ENCODE measurements around the gene C1QTNF8.

The C1QTNF8 gene, protein sequence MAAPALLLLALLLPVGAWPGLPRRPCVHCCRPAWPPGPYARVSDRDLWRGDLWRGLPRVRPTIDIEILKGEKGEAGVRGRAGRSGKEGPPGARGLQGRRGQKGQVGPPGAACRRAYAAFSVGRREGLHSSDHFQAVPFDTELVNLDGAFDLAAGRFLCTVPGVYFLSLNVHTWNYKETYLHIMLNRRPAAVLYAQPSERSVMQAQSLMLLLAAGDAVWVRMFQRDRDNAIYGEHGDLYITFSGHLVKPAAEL

DNA sequence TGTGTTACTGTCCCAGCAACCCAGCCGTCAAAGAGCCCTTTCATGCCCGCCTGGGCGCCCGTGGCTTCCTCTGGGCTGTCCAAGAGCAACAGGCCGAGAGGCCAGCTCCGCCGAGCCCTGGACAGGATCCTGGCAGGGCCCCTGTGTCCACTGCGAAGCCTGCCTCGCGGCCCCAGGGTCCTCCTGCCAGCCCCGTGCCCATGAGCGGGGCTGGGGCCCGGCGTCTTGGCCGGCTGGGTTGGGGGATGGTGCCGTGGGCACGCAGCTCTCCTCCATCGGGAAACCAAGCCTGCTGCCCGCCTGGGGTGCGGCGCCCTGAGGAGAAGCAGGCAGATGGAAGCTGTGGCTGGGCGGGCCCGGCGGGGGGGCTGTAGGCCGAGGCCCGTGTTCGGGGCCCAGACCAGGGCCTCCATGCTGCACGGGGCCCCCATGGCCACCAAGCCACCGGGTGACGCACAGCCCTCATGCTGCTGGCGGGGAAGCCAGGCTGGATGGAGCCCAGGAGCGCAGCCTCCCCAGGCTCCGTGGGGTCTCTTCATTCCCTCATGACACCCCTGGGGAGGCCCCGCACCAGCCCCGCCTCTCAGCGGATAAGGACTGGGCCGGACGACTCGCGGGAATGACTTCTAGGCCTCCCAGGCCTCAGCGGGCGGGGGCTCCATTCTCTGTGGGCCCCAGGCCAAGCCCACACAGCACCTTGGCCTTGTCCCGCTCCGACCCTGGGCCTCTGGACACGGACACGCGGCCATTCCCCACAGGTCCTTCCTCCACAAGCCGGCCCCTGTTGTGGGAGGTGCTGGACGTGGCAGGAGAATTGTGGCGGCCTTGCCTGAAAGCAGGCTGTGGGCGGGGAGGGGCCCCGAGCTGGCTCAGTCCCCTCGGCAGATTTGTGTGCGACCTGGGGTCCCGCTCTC is at the start of gene C1QTNF8:
Gene C1QTNF8 (minus strand): TSS at position 76 of the 914 bp plus-strand sequence. CDS start 1,322 bp downstream, outside the sequence.
- no peak for DNase-seq (ENCODE audit: low spot score)

DNA sequence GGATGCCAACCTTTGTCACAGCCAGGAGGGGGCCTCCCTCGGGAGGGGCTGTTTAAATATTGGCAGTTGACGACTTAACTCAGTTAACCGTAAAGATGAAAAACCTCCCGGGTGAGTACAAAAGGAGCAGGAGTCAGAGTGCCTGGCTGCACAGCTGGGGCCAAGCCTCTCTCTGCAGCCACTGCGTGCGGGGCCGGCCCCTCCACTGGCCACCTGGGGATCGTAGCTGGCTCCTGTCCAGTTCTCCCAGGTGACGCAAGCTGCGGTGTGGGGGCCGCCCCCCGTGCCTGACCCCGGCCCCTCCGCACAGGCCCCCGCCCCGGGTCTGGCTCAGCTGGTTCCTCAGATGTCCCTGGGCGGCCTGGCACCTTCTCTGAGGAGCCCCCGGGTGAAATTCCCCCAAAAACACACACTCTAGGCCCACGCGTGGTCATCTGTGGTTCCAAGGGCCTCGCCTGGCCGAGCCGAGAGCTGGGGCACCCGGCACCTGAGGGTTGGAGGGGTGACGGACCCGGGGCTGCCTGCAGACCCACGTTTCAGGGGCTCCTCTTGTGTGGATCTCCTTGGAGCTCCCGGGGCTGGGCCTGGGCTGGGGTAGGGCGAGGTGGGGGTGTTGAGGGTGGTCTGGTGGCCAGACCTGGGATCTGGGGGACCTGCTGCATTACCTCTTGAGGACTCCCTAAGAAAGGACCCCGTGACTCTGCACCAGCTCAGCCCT is 49.5 kb upstream of the C1QTNF8 start:
- DNase-seq (ENCODE audit: low spot score), result no peak

DNA sequence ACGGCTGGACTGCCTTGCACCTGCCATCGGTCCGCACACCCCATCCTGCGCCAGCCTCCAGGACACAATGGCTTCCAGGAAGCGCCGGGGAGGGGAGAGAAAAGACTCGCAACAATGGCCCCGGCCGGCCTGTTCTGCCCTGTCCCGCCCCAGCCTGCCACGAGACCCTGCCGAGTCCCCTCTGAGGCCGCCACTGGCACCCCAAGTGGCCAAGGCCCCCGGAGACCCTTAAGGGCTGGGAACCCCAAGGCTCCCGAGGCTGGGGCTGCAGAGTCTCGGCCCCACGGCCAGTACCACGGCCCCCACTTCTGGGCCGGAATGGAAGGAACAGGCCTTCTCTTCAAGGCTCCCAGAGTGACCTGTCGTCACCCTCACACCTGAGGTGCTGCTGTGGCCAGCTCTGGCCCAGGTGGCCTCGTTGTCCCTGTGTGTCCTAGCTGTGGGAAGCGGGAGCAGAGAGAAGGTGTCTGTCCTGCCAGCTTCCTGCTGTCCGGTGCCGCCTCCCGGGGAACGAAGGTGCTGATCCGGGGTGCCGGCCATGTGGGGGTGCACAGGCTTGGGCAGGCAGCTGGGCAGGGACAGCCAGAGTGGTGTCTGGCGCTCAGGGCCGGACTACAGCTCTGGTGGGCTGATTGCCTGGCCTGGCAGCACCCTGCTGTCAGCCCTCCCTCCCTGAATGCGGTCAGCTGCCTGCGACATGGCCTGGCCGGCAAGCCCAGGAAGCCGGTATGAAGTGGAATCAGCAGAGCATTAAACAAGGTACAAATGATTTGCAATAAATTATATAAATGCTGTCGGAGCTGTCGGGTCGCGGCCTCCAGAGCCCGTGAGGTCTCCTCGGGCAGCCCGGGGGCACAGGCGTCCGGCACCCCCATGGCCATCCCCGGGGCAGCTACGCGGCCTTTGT is 48.7 kb upstream of the C1QTNF8 start:
- no peak for DNase-seq (ENCODE audit: low spot score)

DNA sequence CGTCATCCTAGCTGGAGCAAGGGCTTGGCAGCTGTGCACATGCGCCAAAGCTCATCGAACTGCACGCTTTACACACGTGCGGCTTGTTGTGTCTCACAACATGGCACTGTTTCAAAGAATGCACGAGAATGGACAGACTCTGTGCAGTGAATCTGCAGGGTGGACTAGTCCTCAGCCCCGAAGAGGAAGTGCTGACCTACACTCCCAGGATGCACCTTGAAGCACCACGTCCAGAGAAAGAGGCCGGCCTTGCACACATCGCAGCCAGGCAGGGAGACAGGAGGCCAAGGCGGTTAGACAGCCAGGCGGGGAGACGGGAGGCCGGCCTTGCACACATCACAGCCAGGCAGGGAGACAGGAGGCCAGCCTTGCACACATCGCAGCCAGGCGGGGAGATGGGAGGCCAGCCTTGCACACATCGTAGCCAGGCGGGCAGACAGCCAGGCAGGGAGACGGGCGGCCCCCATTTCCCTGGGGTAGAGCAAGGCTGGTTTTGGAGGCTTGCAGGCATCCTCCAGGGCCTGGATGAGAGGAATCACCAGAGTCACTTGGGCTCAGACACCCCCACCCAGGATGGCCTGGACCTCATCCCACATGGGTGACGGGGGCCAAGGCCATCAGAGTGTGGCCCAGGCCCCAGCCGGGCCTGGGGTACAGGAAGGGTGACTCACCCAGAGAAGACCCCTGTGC is 47.9 kb upstream of the C1QTNF8 start:
- no peak for DNase-seq (ENCODE audit: low spot score)

DNA sequence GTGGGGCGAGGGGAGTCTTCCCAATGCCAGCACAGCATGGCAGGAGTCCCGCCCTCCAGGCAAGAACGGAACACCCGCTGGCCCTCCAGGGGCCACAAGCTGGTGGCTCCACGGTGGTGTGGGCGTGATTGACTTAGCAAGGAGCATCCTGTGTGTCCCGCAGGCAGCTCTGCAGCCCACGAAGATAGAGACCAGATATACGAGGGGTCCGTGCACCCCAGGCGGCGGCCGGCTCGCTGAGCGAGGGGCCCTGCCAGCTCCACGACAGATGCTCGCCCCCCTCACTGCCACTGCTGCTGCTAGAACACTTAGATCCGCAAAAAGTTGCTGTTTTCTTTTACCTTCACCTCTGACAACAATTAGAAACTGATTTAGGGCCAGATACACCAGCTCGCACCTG is 46.9 kb upstream of the C1QTNF8 start:
- DNase-seq (ENCODE audit: low spot score), result no peak

DNA sequence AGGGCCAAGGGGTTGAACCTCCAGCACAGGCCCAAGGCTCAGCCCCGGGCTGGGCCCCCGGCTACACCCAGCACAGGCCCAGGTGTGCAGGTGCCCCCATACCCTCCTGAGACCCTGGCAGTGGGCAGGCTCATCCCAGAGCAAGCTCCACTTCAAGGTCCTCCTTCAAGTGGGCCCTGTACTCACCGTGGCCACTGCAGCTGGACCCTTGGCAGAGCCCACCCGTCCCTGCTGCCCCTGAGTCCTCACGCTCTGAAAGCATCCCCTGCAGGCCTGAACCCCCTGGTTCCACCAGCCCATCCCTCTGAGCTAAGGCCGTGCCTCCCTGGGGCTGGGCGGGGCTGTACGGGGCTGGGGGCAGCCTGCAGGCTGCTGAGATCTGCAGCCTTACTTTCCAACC is 45.7 kb upstream of the C1QTNF8 start:
- no peak for DNase-seq (ENCODE audit: low spot score)

DNA sequence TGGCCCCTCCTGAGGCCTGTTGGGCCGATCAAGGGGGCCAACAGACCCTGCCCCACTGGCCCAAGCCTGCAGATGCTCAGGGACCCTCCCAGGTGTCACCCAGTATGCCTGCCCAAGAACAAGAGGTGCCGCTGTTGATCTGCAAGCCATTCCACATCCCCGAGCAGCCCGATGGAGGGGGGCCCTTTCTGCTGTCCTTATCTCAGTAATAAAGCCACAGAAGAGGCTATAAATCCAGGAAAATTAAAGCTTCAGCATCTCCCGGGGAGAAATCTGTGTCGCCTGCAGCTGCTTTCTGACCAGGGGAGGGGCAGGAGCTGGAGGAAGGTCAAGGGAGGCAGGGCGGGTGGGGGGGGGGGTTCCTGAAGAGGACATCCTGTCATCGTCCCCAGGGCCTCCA is 45.1 kb upstream of the C1QTNF8 start:
- DNase-seq (ENCODE audit: low spot score), result no peak

DNA sequence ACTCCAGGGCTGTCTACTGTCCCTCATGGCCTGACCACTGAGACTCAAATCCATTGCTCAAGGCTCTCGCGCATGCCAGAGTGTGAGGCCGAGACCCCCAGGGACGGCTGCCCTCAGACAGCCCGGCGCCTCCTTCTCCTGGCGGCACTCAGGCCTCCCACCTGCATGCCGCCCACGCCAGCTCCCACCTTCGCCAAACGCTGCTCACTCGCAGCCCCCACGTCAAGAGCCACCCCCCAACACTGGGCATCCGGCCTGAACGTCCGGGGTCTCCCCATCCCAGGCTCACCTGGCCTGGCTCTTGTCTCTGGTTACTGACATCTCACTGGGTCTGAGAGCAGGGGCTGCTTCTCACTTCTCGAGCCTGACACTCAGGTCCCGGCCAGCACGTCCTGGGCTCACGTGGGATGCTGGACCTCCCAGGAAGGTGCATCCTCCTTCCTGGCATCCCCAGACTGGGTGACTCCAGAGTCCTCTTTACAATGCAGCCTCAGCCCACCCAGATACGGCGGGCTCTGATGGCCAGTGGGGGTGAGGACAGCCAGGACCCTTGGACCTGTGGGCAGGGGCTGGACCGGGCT is 44.6 kb upstream of the C1QTNF8 start:
- DNase-seq (ENCODE audit: low spot score), result no peak

DNA sequence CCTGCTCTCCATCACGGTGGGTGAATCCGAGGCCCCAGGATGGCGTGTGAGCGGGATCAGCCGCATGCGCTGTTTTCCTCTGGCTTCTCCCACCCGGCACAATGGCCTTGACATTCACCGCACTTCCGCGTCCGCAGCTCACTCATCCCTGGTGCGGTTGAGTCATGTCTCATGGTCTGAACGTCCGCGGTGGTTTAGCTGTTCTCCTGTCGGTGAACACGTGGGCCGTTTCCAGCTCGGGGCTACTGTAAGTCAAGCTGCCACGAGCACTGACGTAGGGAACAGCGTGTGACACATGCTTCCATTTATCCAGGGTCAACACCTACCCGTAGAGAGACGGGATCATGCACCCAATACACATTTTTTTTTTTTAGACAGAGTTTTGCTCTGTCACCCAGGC is 41.6 kb upstream of the C1QTNF8 start:
- no peak for DNase-seq (ENCODE audit: low spot score)

DNA sequence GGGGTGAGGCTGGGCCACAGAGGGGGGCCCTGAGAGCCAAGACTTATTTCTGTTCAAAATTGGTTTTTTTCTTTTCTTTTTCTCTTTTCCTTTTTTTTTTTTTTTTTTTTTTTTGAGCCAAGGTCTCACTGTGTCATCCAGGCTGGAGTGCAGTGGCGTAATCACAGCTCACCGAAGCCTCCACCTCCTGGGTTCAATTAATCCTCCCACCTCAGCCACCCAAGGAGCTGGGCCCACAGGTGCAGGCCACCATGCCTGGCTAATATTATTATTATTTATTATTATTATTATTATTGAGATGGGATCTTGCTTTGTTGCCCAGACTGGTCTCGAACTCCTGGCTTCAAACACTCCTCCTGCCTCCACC is 39.4 kb upstream of the C1QTNF8 start:
- no peak for DNase-seq (ENCODE audit: low spot score)

DNA sequence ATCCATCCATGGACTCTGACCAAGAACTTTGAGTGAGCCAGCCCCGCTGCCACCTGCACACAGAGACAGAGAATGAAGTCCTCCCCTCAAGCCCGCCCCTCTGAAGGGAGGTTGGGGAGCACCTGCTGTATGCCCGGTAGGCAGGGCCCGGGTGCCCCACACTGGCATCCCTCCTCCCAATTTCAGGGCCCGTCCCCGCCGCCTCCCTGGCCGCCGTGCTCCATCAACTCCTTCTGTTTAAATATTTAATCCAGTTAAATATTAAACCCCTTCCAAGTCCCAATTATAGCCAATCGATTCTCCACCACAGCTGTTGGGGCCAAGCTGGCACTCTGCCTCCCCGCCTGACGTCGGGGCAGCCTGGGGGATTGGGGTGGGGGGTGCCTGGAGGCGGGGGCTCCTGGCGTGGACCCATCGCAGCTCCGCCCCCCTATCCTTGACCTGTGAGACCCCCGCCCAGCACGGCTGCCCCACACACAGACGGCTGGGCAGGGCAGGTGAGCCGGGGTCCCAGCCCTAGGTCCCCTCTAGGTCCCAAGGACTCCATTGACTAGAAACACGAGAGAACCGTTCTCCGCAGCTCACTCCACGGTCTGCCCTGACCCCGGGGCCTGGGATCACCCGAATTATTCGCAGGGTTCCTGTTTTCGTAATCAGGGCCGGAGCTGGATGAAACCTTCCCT is 38.9 kb upstream of the C1QTNF8 start:
- no peak for DNase-seq (ENCODE audit: low spot score)

DNA sequence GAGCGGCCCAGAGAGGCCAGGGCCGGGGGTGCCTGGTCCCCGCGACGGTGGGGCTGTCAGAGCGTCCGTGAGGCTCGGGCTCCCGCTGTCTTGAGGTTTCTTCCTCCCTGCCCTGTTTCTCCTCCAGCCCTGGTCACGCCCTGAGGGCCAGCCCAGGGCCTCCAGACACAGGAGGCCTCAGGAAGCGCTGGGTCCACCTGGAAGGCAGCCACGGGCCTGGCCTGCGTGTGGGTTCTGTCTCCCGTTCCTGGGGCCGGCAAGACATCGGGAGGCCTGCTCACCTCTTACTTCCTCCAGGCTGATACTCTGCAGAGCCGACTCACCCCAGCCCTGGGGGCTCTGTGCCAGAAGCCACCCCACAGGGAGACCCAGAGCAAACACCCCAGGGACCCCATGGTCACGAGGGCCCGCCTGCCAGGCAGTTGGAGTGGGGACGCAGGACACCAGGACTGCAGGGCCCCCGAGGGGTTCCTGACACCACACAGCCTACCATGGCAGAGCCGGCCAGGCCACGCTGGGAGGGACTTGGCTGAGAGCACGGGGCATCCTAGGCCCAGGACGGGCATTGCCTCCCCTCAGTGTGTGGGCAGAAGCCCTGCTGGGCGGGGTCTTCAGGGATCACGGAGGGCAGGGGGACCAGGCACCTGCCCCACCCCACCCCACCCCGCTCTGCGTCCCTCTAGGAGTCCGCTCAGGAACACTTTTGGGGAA is 37.9 kb upstream of the C1QTNF8 start:
- no peak for DNase-seq (ENCODE audit: low spot score)

DNA sequence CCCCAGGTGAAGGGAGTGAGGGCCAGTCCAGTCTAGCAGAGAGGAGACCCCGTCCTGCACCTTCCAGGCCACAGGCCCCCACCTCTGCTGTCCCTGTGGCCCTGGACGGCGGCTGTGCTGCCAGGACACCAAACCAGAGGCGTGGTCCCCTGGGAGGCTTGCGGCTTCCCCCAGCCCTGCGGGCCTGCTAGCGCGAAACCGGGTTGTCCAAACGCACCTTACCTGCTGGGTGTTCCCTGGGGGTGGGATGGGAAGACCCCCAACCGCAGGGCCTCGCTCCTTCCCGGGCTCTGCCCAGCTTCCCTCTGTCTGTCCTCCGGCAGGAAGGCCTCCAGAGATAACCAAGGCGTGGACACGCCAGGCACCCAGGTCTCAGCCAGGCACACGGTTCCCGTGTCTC is 37.2 kb upstream of the C1QTNF8 start:
- no peak for DNase-seq (ENCODE audit: low spot score)

DNA sequence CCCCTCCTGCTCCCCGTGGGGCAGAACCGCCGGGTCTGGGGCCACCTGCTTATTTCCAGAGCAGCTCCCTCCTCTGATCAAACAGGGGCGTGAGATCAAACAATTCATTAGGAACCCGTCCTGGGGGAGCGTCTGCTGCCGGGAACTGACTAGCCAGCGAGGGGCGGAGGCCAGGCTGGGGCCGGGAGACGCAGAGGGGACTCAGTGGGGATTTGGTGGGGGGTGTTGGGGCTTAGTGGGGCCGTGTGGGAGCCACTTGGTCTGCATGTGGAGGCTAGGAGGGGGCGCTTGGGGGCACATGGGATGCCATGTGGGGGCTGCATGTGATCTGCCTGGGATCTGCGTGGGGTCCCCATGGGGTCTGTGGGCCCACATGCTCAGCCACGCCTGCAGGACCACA is 36.4 kb upstream of the C1QTNF8 start:
- DNase-seq (ENCODE audit: low spot score), result no peak

DNA sequence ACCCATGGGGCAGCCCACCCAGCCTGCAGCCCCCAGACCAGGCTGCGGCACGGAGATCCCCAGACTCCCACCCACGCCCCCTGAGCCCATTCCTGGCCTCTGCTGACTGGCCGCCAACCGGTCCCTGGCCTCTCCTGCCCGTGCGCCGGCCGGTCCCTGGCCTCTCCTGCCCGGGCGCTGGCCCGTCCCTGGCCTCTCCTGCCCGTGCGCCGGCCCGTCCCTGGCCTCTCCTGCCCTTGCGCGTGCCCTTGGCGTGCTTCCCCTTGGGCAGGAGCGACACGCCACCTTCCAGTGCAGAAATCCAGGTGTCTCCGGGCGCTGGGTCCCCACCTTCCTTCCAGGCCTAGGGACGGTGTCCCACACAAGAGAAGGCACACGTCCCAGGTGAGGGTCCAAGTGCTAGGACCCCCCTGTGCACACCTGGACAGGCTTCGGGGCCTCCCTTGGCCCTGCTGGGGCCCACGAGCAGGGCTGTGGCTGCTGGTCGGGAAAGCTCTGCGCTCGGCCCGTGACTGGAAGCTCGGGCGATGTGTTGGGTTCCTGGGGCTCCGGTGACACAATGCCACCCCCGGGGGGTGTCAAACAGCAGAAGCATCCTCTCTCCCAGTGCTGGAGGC is 35.4 kb upstream of the C1QTNF8 start:
- no peak for DNase-seq (ENCODE audit: low spot score)

DNA sequence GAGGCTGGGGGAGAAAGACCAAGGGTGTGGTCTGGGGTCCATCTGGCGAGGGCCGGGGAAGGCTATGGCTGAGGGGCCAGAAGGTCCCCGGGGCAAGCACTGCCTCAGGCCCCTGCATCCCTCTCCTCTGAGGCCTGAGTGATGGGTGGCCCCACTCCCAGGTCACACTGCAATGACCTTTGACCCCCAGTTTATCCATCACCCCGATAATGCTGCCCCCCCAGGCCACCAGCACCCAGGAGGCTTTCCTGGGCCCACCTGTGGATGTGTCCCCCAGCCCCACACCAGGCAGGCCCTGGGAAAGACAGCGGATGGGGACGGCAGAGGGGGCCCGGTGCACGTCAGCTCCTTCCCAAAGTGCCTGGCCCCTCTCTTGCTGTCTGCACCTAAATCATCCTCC is 34.3 kb upstream of the C1QTNF8 start:
- no peak for DNase-seq (ENCODE audit: low spot score)

DNA sequence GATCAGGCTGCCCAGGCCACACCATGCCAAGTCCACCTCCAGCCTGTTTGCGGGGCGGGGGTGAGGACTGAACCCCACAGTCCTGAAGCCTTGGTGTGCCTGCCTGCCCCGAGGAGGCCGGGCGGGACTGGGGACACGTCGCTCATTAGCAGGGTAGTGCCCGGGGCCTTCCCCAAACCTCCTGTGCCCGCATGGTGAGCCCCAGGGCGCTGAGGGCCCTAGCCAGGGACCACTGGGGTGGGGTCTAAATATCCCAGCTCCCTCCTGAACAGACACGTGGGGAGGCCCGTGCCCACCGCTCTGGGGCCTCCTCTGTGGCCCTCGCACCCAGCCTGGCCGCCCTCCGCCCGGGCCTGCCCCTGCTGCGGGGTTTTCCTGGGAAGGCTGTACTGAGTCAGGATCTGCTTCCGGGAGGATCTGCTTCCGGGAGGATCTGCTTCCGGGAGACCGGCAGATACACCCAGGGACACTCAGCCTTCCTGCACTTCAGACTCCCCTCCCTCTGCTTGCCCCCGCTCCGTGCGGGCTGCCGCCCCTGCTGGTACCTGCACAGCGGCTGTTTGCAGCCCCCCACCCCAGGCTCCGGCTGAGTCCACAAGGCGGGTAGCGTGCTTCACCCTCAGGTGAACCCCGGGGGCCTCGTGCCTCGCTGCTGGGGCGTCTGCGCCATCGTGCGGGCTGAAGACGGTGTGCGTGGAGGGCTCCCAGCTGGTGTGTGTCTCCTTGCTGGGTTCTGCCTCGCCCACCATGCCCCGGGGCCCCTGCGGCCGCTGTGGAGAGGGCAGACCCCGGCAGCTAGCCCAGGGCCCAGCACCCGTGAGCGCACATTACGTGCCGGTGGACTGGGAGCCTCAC is 33.3 kb upstream of the C1QTNF8 start:
- DNase-seq (ENCODE audit: low spot score), result no peak

All from AG08396 (cell line).